HG03460 (cell line): ENCODE data around the gene C3.
"Not testable (repeated sequence)": the region's sequence is repeated elsewhere in the genome, so short reads cannot be mapped to it uniquely, and the experiment has no call there.

Experiments
- ATAC-seq: cut with Tn5 transposase; IDR thresholded peaks from one replicate; pipeline ENCODE4 v1.9.1; 2021; ENCODE audit not compliant: unreplicated experiment

Gene C3

GRCh38 chr19:6667114-6667627, 53.3 kb downstream of the C3 start:
- ATAC-seq = no peak

- no peak for ATAC-seq
Observed at GRCh38 chr19:6664916-6665315, 55.5 kb downstream of the C3 start.

GRCh38 chr19:6663236-6664201, 56.9 kb downstream of the C3 start:
- ATAC-seq = no peak

GRCh38 chr19:6662702-6663101, 57.7 kb downstream of the C3 start:
- ATAC-seq = no peak

- ATAC-seq = not testable (repeated sequence)
Observed at GRCh38 chr19:6661509-6662244, 58.8 kb downstream of the C3 start.

- ATAC-seq = no peak
Observed at GRCh38 chr19:6660930-6661329, 59.5 kb downstream of the C3 start.

- not testable (repeated sequence) for ATAC-seq
Observed at GRCh38 chr19:6656390-6656789, 64.1 kb downstream of the C3 start.

GRCh38 chr19:6654347-6655310, 65.8 kb downstream of the C3 start:
- ATAC-seq = no peak

GRCh38 chr19:6652805-6653094, 67.7 kb downstream of the C3 start:
- no peak for ATAC-seq

GRCh38 chr19:6651965-6652804, 68.3 kb downstream of the C3 start:
- no peak for ATAC-seq

- ATAC-seq = no peak
Observed at GRCh38 chr19:6649185-6649584, 71.3 kb downstream of the C3 start.

- no peak for ATAC-seq
Observed at GRCh38 chr19:6648141-6648715, 72.2 kb downstream of the C3 start.

- ATAC-seq = no peak
Observed at GRCh38 chr19:6644796-6645195, 75.7 kb downstream of the C3 start.

- ATAC-seq = not testable (repeated sequence)
Observed at GRCh38 chr19:6640333-6640732, 80.1 kb downstream of the C3 start.

GRCh38 chr19:6639439-6639838, 81.0 kb downstream of the C3 start:
- no peak for ATAC-seq

GRCh38 chr19:6633456-6633813, 87.0 kb downstream of the C3 start:
- ATAC-seq = not testable (repeated sequence)

- ATAC-seq = not testable (repeated sequence)
Observed at GRCh38 chr19:6632747-6633455, 87.5 kb downstream of the C3 start.

- no peak for ATAC-seq
Observed at GRCh38 chr19:6632002-6632621, 88.3 kb downstream of the C3 start.
